Sigmoid colon (tissue), 3 donors: ENCODE measurements around the gene PHYHIPL.

Source experiments
- POLR2A ChIP-seq, 2 donors: fragments of 450-650 bp; IDR thresholded peaks; one replicate each; pipeline ENCODE4 v1.6.1; 2016; ENCODE audit warnings: antibody characterized with exemption in 2 of 2, mild to moderate bottlenecking in 2 of 2, moderate library complexity in 2 of 2
- TF ChIP-seq, protein P1 (sequence below), 4 experiments: fragments of 450-650 bp in 3 of 4; fragments of 200-600 bp in 1 of 4; IDR thresholded peaks; one replicate each; pipeline ENCODE4 v1.5.1; 2016 to 2019; ENCODE audit warnings: antibody characterized with exemption in 4 of 4, mild to moderate bottlenecking in 3 of 4, moderate library complexity in 2 of 4

DNA sequence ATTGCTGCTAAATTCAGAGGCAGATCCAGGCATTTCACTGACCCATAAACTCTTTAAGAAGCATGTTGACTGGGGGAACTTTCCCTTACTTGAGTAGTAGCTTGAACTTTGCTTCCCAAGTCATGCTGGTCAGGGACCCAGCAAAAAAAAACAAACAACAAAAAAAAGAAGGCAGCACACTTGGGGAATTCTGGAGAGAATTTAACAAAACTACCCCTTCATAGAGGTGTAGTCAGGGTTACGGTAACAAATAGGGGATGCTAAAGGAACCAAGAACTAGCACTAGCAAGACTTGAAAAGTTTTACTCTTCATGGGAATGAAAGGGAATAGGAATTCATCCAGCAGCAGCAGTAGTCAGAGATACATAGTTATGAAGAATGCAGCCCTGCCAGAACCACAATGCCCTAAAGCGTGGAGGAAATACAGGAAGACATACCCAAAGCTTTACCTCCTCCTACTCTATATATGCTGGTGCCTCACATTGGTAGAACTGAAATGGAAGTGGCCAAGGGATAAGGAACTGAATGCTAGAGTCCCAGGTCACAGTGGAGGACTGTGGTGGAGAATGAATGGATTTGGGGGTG lies 67.3 kb downstream of the PHYHIPL start:
- no peak for TF ChIP-seq POLR2A (IDR thresholded peaks at IDR 0.05)
- TF ChIP-seq, protein P1, sequence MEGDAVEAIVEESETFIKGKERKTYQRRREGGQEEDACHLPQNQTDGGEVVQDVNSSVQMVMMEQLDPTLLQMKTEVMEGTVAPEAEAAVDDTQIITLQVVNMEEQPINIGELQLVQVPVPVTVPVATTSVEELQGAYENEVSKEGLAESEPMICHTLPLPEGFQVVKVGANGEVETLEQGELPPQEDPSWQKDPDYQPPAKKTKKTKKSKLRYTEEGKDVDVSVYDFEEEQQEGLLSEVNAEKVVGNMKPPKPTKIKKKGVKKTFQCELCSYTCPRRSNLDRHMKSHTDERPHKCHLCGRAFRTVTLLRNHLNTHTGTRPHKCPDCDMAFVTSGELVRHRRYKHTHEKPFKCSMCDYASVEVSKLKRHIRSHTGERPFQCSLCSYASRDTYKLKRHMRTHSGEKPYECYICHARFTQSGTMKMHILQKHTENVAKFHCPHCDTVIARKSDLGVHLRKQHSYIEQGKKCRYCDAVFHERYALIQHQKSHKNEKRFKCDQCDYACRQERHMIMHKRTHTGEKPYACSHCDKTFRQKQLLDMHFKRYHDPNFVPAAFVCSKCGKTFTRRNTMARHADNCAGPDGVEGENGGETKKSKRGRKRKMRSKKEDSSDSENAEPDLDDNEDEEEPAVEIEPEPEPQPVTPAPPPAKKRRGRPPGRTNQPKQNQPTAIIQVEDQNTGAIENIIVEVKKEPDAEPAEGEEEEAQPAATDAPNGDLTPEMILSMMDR (IDR thresholded peaks at IDR 0.05): no peak
